ENCODE measurements around the gene FUZ.

DNA sequence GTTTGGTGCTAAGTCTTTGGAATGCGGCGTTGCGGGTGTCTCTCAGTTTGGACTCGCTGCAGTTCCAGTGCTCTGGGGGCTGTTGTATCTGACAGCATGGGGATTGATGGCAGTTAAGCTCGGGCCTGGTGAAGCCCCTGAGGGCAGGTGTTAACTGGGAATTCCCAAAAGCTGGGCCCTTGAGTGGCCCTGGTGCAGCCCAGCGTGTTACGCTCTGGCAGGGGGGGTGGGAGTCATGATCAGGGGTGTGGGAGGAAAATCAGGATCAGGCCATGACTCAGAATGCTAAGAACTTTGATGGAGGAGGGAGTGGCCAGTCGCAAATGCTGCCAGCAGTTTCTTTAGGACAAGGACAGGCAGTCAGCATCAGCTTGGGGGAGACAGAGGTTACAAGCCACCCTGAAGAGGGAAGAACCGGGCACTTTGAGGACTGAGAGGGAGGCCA lies 26.7 kb downstream of the FUZ start:
- TF ChIP-seq ZNF266 (tag by site-specific recombination; IDR thresholded peaks at IDR 0.05; ENCODE audit: low read depth): no peak
- TF ChIP-seq, protein P1, sequence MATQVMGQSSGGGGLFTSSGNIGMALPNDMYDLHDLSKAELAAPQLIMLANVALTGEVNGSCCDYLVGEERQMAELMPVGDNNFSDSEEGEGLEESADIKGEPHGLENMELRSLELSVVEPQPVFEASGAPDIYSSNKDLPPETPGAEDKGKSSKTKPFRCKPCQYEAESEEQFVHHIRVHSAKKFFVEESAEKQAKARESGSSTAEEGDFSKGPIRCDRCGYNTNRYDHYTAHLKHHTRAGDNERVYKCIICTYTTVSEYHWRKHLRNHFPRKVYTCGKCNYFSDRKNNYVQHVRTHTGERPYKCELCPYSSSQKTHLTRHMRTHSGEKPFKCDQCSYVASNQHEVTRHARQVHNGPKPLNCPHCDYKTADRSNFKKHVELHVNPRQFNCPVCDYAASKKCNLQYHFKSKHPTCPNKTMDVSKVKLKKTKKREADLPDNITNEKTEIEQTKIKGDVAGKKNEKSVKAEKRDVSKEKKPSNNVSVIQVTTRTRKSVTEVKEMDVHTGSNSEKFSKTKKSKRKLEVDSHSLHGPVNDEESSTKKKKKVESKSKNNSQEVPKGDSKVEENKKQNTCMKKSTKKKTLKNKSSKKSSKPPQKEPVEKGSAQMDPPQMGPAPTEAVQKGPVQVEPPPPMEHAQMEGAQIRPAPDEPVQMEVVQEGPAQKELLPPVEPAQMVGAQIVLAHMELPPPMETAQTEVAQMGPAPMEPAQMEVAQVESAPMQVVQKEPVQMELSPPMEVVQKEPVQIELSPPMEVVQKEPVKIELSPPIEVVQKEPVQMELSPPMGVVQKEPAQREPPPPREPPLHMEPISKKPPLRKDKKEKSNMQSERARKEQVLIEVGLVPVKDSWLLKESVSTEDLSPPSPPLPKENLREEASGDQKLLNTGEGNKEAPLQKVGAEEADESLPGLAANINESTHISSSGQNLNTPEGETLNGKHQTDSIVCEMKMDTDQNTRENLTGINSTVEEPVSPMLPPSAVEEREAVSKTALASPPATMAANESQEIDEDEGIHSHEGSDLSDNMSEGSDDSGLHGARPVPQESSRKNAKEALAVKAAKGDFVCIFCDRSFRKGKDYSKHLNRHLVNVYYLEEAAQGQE (tag by site-specific recombination; IDR thresholded peaks at IDR 0.05): no peak
- TF ChIP-seq ZNF423 (tag by site-specific recombination; IDR thresholded peaks at IDR 0.05): no peak
- TF ChIP-seq ZBTB17 (tag by site-specific recombination; IDR thresholded peaks at IDR 0.05): no peak
- TF ChIP-seq, protein P2, sequence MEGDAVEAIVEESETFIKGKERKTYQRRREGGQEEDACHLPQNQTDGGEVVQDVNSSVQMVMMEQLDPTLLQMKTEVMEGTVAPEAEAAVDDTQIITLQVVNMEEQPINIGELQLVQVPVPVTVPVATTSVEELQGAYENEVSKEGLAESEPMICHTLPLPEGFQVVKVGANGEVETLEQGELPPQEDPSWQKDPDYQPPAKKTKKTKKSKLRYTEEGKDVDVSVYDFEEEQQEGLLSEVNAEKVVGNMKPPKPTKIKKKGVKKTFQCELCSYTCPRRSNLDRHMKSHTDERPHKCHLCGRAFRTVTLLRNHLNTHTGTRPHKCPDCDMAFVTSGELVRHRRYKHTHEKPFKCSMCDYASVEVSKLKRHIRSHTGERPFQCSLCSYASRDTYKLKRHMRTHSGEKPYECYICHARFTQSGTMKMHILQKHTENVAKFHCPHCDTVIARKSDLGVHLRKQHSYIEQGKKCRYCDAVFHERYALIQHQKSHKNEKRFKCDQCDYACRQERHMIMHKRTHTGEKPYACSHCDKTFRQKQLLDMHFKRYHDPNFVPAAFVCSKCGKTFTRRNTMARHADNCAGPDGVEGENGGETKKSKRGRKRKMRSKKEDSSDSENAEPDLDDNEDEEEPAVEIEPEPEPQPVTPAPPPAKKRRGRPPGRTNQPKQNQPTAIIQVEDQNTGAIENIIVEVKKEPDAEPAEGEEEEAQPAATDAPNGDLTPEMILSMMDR (tag by site-specific recombination; IDR thresholded peaks at IDR 0.05): no peak
- no peak for TF ChIP-seq ZBTB7A (tag by site-specific recombination; IDR thresholded peaks at IDR 0.05; ENCODE audit: low read depth)
- TF ChIP-seq WT1 (tag by site-specific recombination; IDR thresholded peaks at IDR 0.05): no peak
- TF ChIP-seq SETDB1 (IDR thresholded peaks at IDR 0.05; ENCODE audit: insufficient read length, low read length): no peak
- no peak for TF ChIP-seq ZNF302 (tag by site-specific recombination; IDR thresholded peaks at IDR 0.05; ENCODE audit: low read depth)
- TF ChIP-seq, protein P3, sequence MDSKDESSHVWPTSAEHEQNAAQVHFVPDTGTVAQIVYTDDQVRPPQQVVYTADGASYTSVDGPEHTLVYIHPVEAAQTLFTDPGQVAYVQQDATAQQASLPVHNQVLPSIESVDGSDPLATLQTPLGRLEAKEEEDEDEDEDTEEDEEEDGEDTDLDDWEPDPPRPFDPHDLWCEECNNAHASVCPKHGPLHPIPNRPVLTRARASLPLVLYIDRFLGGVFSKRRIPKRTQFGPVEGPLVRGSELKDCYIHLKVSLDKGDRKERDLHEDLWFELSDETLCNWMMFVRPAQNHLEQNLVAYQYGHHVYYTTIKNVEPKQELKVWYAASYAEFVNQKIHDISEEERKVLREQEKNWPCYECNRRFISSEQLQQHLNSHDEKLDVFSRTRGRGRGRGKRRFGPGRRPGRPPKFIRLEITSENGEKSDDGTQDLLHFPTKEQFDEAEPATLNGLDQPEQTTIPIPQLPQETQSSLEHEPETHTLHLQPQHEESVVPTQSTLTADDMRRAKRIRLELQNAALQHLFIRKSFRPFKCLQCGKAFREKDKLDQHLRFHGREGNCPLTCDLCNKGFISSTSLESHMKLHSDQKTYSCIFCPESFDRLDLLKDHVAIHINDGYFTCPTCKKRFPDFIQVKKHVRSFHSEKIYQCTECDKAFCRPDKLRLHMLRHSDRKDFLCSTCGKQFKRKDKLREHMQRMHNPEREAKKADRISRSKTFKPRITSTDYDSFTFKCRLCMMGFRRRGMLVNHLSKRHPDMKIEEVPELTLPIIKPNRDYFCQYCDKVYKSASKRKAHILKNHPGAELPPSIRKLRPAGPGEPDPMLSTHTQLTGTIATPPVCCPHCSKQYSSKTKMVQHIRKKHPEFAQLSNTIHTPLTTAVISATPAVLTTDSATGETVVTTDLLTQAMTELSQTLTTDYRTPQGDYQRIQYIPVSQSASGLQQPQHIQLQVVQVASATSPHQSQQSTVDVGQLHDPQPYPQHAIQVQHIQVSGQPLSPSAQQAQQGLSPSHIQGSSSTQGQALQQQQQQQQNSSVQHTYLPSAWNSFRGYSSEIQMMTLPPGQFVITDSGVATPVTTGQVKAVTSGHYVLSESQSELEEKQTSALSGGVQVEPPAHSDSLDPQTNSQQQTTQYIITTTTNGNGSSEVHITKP (tag by site-specific recombination; IDR thresholded peaks at IDR 0.05): no peak

Data from HEK293 (cell line).